HG03060 (cell line): ENCODE measurements around the gene ADSS1.

Source experiments
- ATAC-seq: cut with Tn5 transposase; IDR thresholded peaks from one replicate; pipeline ENCODE4 v1.9.1; 2021; ENCODE audit warnings: low read depth, moderate number of reproducible peaks; ENCODE audit not compliant: unreplicated experiment

Gene ADSS1

GRCh38 chr14:104729835-104730181, 5.8 kb downstream of the ADSS1 start:
- no peak for ATAC-seq

GRCh38 chr14:104730487-104730886, 6.5 kb downstream of the ADSS1 start:
- no peak for ATAC-seq

GRCh38 chr14:104731320-104732294, 7.6 kb downstream of the ADSS1 start:
- no peak for ATAC-seq

GRCh38 chr14:104732355-104732804, 8.4 kb downstream of the ADSS1 start:
- no peak for ATAC-seq

- no peak for ATAC-seq
Observed at GRCh38 chr14:104732931-104733681, 9.1 kb downstream of the ADSS1 start.

- no peak for ATAC-seq
Observed at GRCh38 chr14:104734051-104734587, 10.1 kb downstream of the ADSS1 start.

- no peak for ATAC-seq
Observed at GRCh38 chr14:104734601-104734990, 10.6 kb downstream of the ADSS1 start.

- ATAC-seq, result no peak
Observed at GRCh38 chr14:104734991-104735779, 11.2 kb downstream of the ADSS1 start.

GRCh38 chr14:104735830-104736642, 12.0 kb downstream of the ADSS1 start:
- no peak for ATAC-seq

- ATAC-seq, result no peak
Observed at GRCh38 chr14:104738375-104739019, 14.5 kb downstream of the ADSS1 start.

- no peak for ATAC-seq
Observed at GRCh38 chr14:104739026-104739425, 15.0 kb downstream of the ADSS1 start.

- no peak for ATAC-seq
Observed at GRCh38 chr14:104739546-104740516, 15.8 kb downstream of the ADSS1 start.

- no peak for ATAC-seq
Observed at GRCh38 chr14:104741108-104741802, 17.2 kb downstream of the ADSS1 start.

GRCh38 chr14:104741803-104742251, 17.8 kb downstream of the ADSS1 start:
- no peak for ATAC-seq

- no peak for ATAC-seq
Observed at GRCh38 chr14:104742586-104743455, 18.8 kb downstream of the ADSS1 start.
